Keratinocyte (primary cell): ENCODE results near the gene CFLAR.

Experiments
- CTCF ChIP-seq, 3 experiments: IDR thresholded peaks in 1 of 3; conservative IDR thresholded peaks in 1 of 3; optimal IDR thresholded peaks in 1 of 3; 2 replicates in 2 of 3; 3 replicates in 1 of 3; pipeline versions ENCODE3 to v1.5.1; 2011; ENCODE audit warnings: low read length in 3 of 3, mild to moderate bottlenecking in 3 of 3, moderate library complexity in 2 of 3, control low read depth in 1 of 3, inconsistent platforms in 1 of 3; ENCODE audit not compliant: insufficient read depth in 2 of 3; ENCODE audit errors: extremely low read depth in 1 of 3
- EZH2 ChIP-seq: IDR thresholded peaks from one replicate; pipeline ENCODE4 v1.6.1; 2012; ENCODE audit warnings: inconsistent platforms, mild to moderate bottlenecking, low read length, moderate library complexity

GRCh38 chr2:201114350-201114749 lies 1.6 kb upstream of the CFLAR start:
- no peak for TF ChIP-seq CTCF (optimal IDR thresholded peaks at IDR 0.05 in 1 of 3, IDR thresholded peaks at IDR 0.05 in 1 of 3, conservative IDR thresholded peaks at IDR 0.05 in 1 of 3; ENCODE audit: extremely low read depth in 1 of 3, insufficient read depth in 2 of 3, low read length in 3 of 3)
- TF ChIP-seq EZH2, result no peak
